ENCODE results near the gene ANP32B.
"Not testable (repeated sequence)": the region's sequence is repeated elsewhere in the genome, so short reads cannot be mapped to it uniquely, and the experiment has no call there.

ANP32B gene

GRCh38 chr9:97993000-97993399 lies 9.9 kb downstream of the ANP32B start:
- DNase-seq (ENCODE audit: low read depth): no peak

- no peak for DNase-seq (ENCODE audit: low read depth)
These were observed 11.6 kb downstream of the ANP32B start for GRCh38 chr9:97994703-97995102.

- not testable (repeated sequence) for DNase-seq (ENCODE audit: low read depth)
These were observed 13.5 kb downstream of the ANP32B start for GRCh38 chr9:97996676-97997075.

DNA sequence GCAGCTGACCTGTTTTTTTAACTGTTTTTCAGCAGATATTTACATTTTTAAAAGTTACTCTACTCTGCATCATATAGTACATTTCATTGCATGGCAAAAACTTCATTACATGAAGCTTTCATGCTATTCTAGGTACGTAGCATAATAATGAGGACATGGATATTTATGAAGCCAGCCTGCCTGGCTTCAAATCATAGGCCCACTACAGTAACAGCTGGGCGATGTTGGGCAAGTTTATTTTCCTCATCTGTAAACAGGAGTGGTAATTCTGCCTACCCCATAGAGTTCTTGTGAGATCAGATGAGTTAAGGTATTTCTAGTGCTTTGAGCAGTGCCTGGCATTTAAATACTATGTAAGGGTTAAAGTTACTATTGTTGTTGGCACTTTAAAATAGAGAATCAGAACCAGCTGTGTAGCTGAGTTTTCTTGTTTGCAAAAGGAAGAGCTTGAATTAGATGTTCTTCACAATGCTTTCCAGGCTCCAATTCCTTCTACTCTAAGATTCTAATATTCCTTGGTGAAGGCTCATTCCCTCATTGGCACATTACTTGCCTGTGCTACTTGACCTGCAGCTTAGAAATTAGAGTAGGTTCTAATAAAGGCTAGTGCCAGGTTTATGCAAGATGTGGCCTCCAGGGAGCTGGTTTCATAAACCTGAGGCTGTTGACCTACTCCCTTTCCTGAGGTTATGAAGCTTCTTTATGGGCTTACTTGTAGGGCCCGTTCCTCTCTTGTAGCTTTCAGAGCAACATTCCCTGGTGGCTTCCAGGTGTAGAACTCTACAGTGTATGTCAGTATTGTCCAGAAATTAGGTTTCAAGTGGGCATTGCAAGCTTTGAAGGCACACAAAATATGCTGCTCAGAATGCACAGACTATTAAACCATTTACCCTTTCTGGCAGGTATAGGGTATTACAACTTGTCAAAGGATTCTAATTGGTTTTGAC lies 14.5 kb downstream of the ANP32B start:
- no peak for DNase-seq (ENCODE audit: low read depth)

- no peak for DNase-seq (ENCODE audit: low read depth)
These were observed 19.7 kb downstream of the ANP32B start for GRCh38 chr9:98002808-98003207.

GRCh38 chr9:98006127-98006796 lies 23.1 kb downstream of the ANP32B start:
- DNase-seq (ENCODE audit: low read depth): no peak

DNA sequence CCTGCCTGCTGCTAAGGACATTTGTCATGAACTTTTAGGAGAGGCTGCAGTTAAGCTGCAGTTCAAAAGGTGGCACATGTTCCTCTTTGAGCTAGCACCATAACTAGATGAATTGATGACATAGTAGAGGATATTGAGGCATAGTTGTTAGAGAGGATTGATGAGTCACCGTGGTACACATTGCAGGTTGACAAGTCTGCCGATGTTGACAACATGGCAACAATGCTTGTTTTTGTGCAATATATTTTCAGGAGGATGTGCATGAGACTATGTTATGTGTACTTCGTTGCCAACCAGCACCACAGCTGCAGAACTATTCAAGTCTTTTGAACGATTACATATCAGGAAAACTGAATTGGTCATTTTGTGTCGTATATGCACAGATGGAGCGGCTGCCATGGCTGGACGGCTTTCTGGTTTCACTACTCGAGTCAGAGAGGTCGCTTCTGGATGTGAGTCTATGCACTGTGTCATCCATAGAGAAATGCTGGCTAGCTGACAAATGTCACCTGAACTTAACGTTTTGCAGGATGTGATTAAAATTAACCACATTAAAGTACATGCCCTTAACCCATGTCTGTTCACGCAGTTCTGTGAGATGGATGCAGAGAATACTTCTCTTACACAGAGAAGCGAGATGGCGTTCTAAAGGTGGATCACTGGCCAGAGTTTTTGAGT lies 24.2 kb downstream of the ANP32B start:
- no peak for DNase-seq (ENCODE audit: low read depth)

- no peak for DNase-seq (ENCODE audit: low read depth)
These were observed 25.6 kb downstream of the ANP32B start for GRCh38 chr9:98008764-98009163.

DNA sequence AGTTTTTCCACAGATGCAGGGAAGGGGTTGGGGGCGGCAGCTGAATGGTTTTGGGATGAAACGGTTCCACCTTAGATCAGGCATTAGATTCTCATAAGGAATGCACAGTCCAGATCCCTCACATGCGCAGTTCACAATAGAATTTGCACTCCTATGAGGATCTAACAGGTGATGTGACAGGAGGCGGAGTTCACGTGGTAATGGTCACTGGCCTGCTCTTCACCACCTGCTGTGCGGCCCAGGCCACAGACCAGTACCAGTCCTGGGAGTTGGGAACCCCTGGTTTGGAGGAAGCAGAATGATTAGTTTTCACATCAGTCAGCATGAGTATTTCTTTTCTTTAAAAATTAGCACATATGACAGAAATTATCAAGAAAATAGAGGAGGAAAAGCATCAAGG lies 26.3 kb downstream of the ANP32B start:
- DNase-seq (ENCODE audit: low read depth): no peak

- DNase-seq (ENCODE audit: low read depth): no peak
These were observed 26.8 kb downstream of the ANP32B start for GRCh38 chr9:98009936-98010335.

DNA sequence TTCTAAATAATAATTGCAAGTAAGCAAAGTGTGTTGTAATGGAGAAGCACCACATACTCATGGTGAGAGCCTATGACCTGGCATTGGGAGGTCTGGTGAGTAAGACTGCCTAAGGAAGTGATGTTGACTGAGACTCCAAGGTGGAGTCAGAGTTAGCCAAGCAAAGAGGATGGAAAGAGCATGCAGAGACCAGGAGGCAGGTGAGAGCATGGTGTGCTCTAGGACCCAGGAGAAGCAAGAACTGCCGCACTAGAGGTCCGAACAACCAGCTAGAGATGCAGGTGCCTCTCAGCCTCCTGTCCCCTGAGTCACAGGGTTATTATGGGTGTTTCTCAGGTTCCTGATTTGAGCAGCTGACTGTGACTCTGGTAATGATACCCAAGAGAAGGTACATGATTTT lies 27.3 kb downstream of the ANP32B start:
- DNase-seq (ENCODE audit: low read depth): no peak

DNA sequence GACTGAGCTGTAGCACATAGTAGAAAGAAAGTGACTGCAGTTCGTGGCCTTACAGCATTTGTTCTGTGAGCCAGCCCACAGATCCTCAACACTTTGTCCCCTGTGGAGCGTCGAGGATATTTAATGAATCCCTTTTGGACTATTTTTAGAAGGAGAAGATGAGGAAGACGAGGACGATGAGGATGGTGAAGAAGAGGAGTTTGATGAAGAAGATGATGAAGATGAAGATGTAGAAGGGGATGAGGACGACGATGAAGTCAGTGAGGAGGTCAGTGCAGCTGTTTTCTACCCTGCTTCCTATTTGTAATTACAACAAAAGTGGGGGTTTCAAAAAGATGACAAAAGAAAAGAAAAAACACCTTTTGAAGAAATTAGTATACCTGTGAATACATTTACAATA lies 28.0 kb downstream of the ANP32B start:
- DNase-seq (ENCODE audit: low read depth): no peak

- DNase-seq (ENCODE audit: low read depth): no peak
These were observed 33.1 kb downstream of the ANP32B start for GRCh38 chr9:98016137-98016680.

- no peak for DNase-seq (ENCODE audit: low read depth)
These were observed 34.2 kb downstream of the ANP32B start for GRCh38 chr9:98017306-98017705.

DNA sequence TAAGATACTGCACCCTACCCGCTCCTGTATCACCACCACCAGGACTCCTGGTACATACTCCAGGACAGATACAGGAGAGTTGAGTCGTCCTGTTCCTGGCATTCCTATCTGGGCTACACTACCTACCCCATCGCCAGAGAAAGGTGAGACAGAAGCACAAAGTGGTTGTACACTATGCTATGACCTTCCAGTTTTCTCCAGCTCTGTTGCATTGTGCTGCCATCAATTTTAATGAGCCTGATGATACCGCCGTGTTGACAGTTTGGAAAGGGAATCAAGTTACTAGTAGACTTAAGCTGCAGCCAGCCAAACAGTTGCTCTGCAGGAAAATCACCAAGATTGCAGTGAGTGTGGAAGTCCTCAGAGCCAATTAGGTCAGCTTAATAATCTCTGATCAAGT lies 35.2 kb downstream of the ANP32B start:
- DNase-seq (ENCODE audit: low read depth): no peak

- DNase-seq (ENCODE audit: low read depth): no peak
These were observed 36.0 kb downstream of the ANP32B start for GRCh38 chr9:98019098-98019497.

- not testable (repeated sequence) for DNase-seq (ENCODE audit: low read depth)
These were observed 36.7 kb downstream of the ANP32B start for GRCh38 chr9:98019869-98020268.

GRCh38 chr9:98020476-98021145 lies 37.5 kb downstream of the ANP32B start:
- no peak for DNase-seq (ENCODE audit: low read depth)

DNA sequence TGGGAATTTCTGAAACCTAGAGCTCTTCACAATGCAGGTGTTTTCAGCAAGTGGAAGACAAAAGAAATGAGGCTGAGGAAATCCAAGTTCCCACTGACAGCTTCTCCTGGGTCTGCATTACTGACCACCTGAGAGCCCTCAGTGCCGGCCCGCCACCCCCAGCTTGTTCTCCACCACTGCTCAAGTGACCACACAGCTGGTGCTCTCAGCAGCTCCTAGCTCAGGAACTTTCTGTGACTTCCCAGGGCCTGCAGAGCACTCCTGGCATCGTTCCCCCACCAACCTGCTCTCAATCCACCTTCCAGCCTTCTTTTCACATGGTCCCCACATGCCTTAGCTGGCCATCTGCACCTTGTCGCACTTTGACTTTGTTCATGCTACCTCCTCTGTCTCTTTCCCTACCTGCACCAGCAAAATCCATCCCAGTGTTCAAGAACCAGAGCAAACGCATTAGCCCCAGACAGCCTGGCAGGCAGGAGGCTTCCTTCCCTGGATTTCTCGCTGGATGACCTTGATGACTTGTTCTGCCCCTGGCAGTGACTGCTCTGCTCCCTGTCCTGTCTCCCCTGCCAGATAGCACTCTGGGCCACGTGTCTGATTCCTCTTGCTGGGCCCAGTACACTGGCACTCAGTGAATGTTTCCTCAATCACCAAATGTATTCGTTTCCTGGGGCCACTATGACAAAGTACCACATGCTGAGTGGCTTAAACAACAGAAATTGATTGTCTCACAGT lies 38.3 kb downstream of the ANP32B start:
- no peak for DNase-seq (ENCODE audit: low read depth)

DNA sequence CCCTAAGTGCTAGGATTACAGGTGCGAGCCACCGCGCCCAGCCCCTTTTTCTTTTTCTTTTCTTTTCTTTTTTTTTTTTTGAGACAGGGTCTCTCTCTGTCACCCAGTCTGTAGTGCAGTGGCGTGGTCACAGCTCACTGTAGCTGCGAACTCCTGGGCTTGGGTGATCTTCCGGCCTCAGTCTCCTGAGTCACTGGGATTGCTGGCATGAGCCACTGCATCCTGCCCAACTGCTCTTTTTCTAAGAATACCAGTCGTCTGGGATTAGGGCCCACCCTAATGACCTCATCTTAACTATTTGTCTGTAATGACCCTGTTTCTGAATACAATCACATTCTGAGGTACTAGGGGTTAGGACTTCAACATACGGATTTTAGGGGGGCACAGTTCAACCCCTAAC lies 39.3 kb downstream of the ANP32B start:
- DNase-seq (ENCODE audit: low read depth): no peak

- no peak for DNase-seq (ENCODE audit: low read depth)
These were observed 41.6 kb downstream of the ANP32B start for GRCh38 chr9:98024702-98025101.

All from stromal cell of bone marrow (primary cell).